ENCODE measurements around the gene OR51B6.

- no peak for TF ChIP-seq CTCF (IDR thresholded peaks at IDR 0.05)
- no peak for TF ChIP-seq POLR2A (IDR thresholded peaks at IDR 0.05)
Observed at GRCh38 chr11:5303626-5304025, 47.7 kb upstream of the OR51B6 start.

Data from testis (tissue), 2 donors.